HG03575 (cell line): Measurements from ENCODE around the gene ZNG1A.
"Not testable (repeated sequence)": the region's sequence is repeated elsewhere in the genome, so short reads cannot be mapped to it uniquely, and the experiment has no call there.

ENCODE experiments used
- ATAC-seq: cut with Tn5 transposase; IDR thresholded peaks from one replicate; pipeline ENCODE4 v1.9.1; 2021; ENCODE audit not compliant: unreplicated experiment, insufficient number of reproducible peaks, low FRiP score; ENCODE audit errors: extremely low read depth

Gene ZNG1A

GRCh38 chr9:108742-109495, 69.9 kb downstream of the ZNG1A start:
- not testable (repeated sequence) for ATAC-seq

- ATAC-seq: not testable (repeated sequence)
Measured at GRCh38 chr9:105991-106390, 72.9 kb downstream of the ZNG1A start.

GRCh38 chr9:100430-100829, 78.4 kb downstream of the ZNG1A start:
- ATAC-seq: not testable (repeated sequence)

- ATAC-seq: not testable (repeated sequence)
Measured at GRCh38 chr9:99867-100266, 79.0 kb downstream of the ZNG1A start.

GRCh38 chr9:98775-99174, 80.1 kb downstream of the ZNG1A start:
- ATAC-seq: not testable (repeated sequence)

- not testable (repeated sequence) for ATAC-seq
Measured at GRCh38 chr9:94992-95391, 83.9 kb downstream of the ZNG1A start.

- ATAC-seq: not testable (repeated sequence)
Measured at GRCh38 chr9:94323-94722, 84.5 kb downstream of the ZNG1A start.

GRCh38 chr9:93909-94308, 84.9 kb downstream of the ZNG1A start:
- ATAC-seq: not testable (repeated sequence)

- ATAC-seq: not testable (repeated sequence)
Measured at GRCh38 chr9:90851-91250, 88.0 kb downstream of the ZNG1A start.

- not testable (repeated sequence) for ATAC-seq
Measured at GRCh38 chr9:88396-89037, 90.3 kb downstream of the ZNG1A start.

- ATAC-seq: not testable (repeated sequence)
Measured at GRCh38 chr9:87860-88259, 91.0 kb downstream of the ZNG1A start.

GRCh38 chr9:87105-87504, 91.8 kb downstream of the ZNG1A start:
- ATAC-seq: not testable (repeated sequence)

GRCh38 chr9:86697-87096, 92.2 kb downstream of the ZNG1A start:
- ATAC-seq: not testable (repeated sequence)

- ATAC-seq: not testable (repeated sequence)
Measured at GRCh38 chr9:82932-83689, 95.7 kb downstream of the ZNG1A start.

- ATAC-seq: not testable (repeated sequence)
Measured at GRCh38 chr9:78333-78732, 100.5 kb downstream of the ZNG1A start.

- not testable (repeated sequence) for ATAC-seq
Measured at GRCh38 chr9:76389-76788, 102.5 kb downstream of the ZNG1A start.

- not testable (repeated sequence) for ATAC-seq
Measured at GRCh38 chr9:73900-74525, 104.8 kb downstream of the ZNG1A start.

- ATAC-seq: not testable (repeated sequence)
Measured at GRCh38 chr9:73076-73899, 105.6 kb downstream of the ZNG1A start.
